ENCODE results near the gene OR1E2.
"Not testable (repeated sequence)": the region's sequence is repeated elsewhere in the genome, so short reads cannot be mapped to it uniquely, and the experiment has no call there.

The OR1E2 gene

GRCh38 chr17:3411070-3411469, 22.6 kb downstream of the OR1E2 start, which contains the start of gene OR3A3:
Gene OR3A3, plus strand, starts transcription at chr17:3411370.
- no peak for TF ChIP-seq CTCF (IDR thresholded peaks at IDR 0.05; ENCODE audit: insufficient read depth, low read length, poor library complexity, severe bottlenecking)
- no peaks in the 10 kb centered on the region for H3K27me3 ChIP-seq (replicated peaks; ENCODE audit: control insufficient read depth, insufficient read depth, low read length)
- no peak for DNase-seq (ENCODE audit: extremely low read depth, insufficient read length)
- no peaks in the 10 kb centered on the region for H3K36me3 ChIP-seq (ENCODE audit: control insufficient read depth, insufficient read depth, low read length)
- no peak within 1 kb of the TSS for H3K4me3 ChIP-seq (replicated peaks; ENCODE audit: low read depth, low read length)

DNA sequence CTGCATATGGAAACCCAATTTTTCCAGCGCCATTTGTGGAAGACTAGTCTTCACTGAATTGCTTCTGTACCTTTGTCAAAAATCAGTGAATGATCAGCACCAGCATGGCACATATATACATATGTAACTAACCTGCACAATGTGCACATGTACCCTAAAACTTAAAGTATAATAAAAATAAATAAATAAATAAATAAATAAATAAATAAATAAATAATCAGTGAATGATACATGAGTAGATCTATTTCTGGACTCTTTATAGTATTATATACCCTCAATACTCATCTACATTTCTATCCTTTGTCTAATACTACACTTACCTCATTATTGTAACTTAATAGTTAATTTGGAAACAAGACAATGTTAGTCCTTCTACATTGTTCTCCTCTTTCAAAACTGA, 29.8 kb downstream of the OR1E2 start:
- not testable (repeated sequence) for H3K4me3 ChIP-seq (replicated peaks; ENCODE audit: low read depth, low read length); DNase-seq (ENCODE audit: extremely low read depth, insufficient read length); H3K36me3 ChIP-seq (ENCODE audit: control insufficient read depth, insufficient read depth, low read length); H3K27me3 ChIP-seq (replicated peaks; ENCODE audit: control insufficient read depth, insufficient read depth, low read length)

DNA sequence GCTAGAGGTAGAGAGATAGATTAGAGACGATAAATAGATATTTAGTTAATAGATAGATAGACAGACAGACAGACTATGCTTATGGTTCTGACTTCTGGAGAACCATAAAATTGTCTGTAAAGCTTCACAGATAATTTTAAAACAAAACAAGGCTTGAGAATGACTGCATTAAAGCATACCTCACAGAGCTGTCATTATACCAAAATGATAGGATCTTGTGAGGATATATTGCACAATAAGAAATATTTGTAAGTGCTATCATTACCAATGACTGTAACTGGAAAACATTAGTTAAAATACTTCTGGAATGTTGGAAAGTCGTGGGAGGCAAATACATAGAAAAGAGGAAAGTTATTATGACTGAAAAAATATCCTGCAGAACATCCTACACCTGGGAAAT, 31.9 kb downstream of the OR1E2 start:
- no peak for DNase-seq (ENCODE audit: extremely low read depth, insufficient read length)
- no peaks in the 10 kb centered on the region for H3K36me3 ChIP-seq (ENCODE audit: control insufficient read depth, insufficient read depth, low read length)
- H3K4me3 ChIP-seq (replicated peaks; ENCODE audit: low read depth, low read length), result no peak overlapping the region
- no peak for TF ChIP-seq CTCF (IDR thresholded peaks at IDR 0.05; ENCODE audit: insufficient read depth, low read length, poor library complexity, severe bottlenecking)
- no peaks in the 10 kb centered on the region for H3K27me3 ChIP-seq (replicated peaks; ENCODE audit: control insufficient read depth, insufficient read depth, low read length)

DNA sequence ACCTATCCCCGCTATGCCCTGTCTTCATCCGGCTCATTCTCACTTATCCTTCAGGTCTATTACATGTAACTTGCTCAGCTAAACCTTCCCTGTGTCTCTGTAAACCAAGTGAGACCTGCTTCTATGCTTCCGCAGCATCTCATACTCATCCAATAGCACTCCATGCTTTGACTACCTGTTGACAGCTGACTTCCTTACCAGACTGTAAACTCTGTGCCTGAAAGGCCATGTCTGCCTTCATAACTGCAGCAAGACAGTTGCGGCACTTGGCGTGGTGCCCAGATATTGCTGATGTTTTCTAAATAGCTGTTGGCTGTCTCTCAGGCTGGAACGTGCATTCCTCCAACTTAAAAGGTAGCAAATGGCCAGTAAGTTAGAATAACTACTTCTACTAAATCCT, 33.6 kb downstream of the OR1E2 start:
- no peak for DNase-seq (ENCODE audit: extremely low read depth, insufficient read length)
- H3K4me3 ChIP-seq (replicated peaks; ENCODE audit: low read depth, low read length), result no peak overlapping the region
- H3K27me3 ChIP-seq (replicated peaks; ENCODE audit: control insufficient read depth, insufficient read depth, low read length), result no peaks in the 10 kb centered on the region
- H3K36me3 ChIP-seq (ENCODE audit: control insufficient read depth, insufficient read depth, low read length), result no peaks in the 10 kb centered on the region
- TF ChIP-seq CTCF (IDR thresholded peaks at IDR 0.05; ENCODE audit: insufficient read depth, low read length, poor library complexity, severe bottlenecking), result no peak

- Histone ChIP-seq H3K4me3 (replicated peaks; ENCODE audit: low read depth, low read length) (no peak within 1 kb of the TSS), H3K27me3 (replicated peaks; ENCODE audit: control insufficient read depth, insufficient read depth, low read length) (no peaks in the 10 kb centered on the region), H3K36me3 (ENCODE audit: control insufficient read depth, insufficient read depth, low read length) (no peaks in the 10 kb centered on the region)
- DNase-seq (ENCODE audit: extremely low read depth, insufficient read length), result no peak
- TF ChIP-seq CTCF (IDR thresholded peaks at IDR 0.05; ENCODE audit: insufficient read depth, low read length, poor library complexity, severe bottlenecking), result no peak
Measured at GRCh38 chr17:3398310-3398709, 35.3 kb downstream of the OR1E2 start, which contains the start of gene OR1E1. Gene OR1E1, minus strand, starts transcription at chr17:3398410. Its CDS starts 0 bp downstream, at chr17:3398410.

- not testable (repeated sequence) for H3K27me3 ChIP-seq (replicated peaks; ENCODE audit: control insufficient read depth, insufficient read depth, low read length); DNase-seq (ENCODE audit: extremely low read depth, insufficient read length); H3K4me3 ChIP-seq (replicated peaks; ENCODE audit: low read depth, low read length); H3K36me3 ChIP-seq (ENCODE audit: control insufficient read depth, insufficient read depth, low read length)
Measured at GRCh38 chr17:3397801-3398200, 35.8 kb downstream of the OR1E2 start.

GRCh38 chr17:3389791-3390190, 43.9 kb downstream of the OR1E2 start:
- no peak overlapping the region for H3K4me3 ChIP-seq (replicated peaks; ENCODE audit: low read depth, low read length)
- no peaks in the 10 kb centered on the region for H3K27me3 ChIP-seq (replicated peaks; ENCODE audit: control insufficient read depth, insufficient read depth, low read length)
- H3K36me3 ChIP-seq (ENCODE audit: control insufficient read depth, insufficient read depth, low read length), result no peaks in the 10 kb centered on the region
- no peak for DNase-seq (ENCODE audit: extremely low read depth, insufficient read length)
- TF ChIP-seq CTCF (IDR thresholded peaks at IDR 0.05; ENCODE audit: insufficient read depth, low read length, poor library complexity, severe bottlenecking), result no peak
